OCI-LY1 (cell line): ENCODE measurements around the gene GDI1.

ENCODE experiments used
- H2AFZ ChIP-seq: fragments of 200-600 bp; sonication (generic), shearing (Covaris generic); 2 replicates; pipeline ENCODE4 v1.6.0; 2014; ENCODE audit warnings: antibody characterized with exemption, mild to moderate bottlenecking, low read length
- H3F3A ChIP-seq: fragments of 200-600 bp; sonication (generic), shearing (Covaris generic); 2 replicates; pipeline ENCODE4 v1.6.0; 2014; ENCODE audit warnings: mild to moderate bottlenecking, antibody characterized with exemption, low read length, moderate library complexity; ENCODE audit not compliant: insufficient read depth
- H3K27ac ChIP-seq: fragments of 200-600 bp; sonication (generic); 2 replicates; pipeline ENCODE4 v1.5.1; 2014; ENCODE audit warnings: low read length, mixed run types, mild to moderate bottlenecking, low read depth; ENCODE audit not compliant: poor library complexity, severe bottlenecking
- H3K27me3 ChIP-seq: fragments of 200-600 bp; sonication (generic); 2 replicates; pipeline ENCODE4 v1.6.0; 2014; ENCODE audit warnings: antibody characterized with exemption, mild to moderate bottlenecking, low read length, moderate library complexity; ENCODE audit not compliant: insufficient read depth
- H3K36me3 ChIP-seq: fragments of 200-600 bp; sonication (generic); 2 replicates; pipeline ENCODE4 v1.6.1; 2014; ENCODE audit warnings: mild to moderate bottlenecking, antibody characterized with exemption, low read length, moderate library complexity, mixed read lengths; ENCODE audit not compliant: insufficient read depth
- H3K4me1 ChIP-seq: fragments of 200-600 bp; sonication (generic); 2 replicates; pipeline ENCODE4 v1.5.1; 2014; ENCODE audit warnings: mild to moderate bottlenecking, low read length, moderate library complexity; ENCODE audit not compliant: insufficient read depth, severe bottlenecking
- H3K4me2 ChIP-seq: fragments of 200-600 bp; sonication (generic), shearing (Covaris generic); 2 replicates; pipeline ENCODE4 v1.6.1; 2014; ENCODE audit warnings: low read length
- H3K4me3 ChIP-seq: fragments of 200-600 bp; sonication (generic); 2 replicates; pipeline ENCODE4 v1.5.1; 2014; ENCODE audit warnings: low read length, low read depth, mild to moderate bottlenecking, mixed read lengths; ENCODE audit not compliant: poor library complexity, severe bottlenecking
- H3K79me2 ChIP-seq: fragments of 200-600 bp; shearing (Covaris generic); 2 replicates; pipeline ENCODE4 v1.6.1; 2016; ENCODE audit warnings: mixed run types, low read length, mixed read lengths; ENCODE audit not compliant: insufficient read depth
- H3K9ac ChIP-seq: fragments of 200-600 bp; sonication (generic), shearing (Covaris generic); 2 replicates; pipeline ENCODE4 v1.6.1; 2014; ENCODE audit warnings: mild to moderate bottlenecking, low read length, mixed read lengths
- H3K9me2 ChIP-seq: fragments of 200-600 bp; sonication (generic), shearing (Covaris generic); 2 replicates; pipeline ENCODE4 v1.6.1; 2014; ENCODE audit warnings: low read depth, mild to moderate bottlenecking, low read length, mixed read lengths
- H3K9me3 ChIP-seq: fragments of 200-600 bp; shearing (Covaris generic); 2 replicates; pipeline ENCODE4 v1.6.1; 2014; ENCODE audit warnings: low read length, mixed read lengths
- H4K20me1 ChIP-seq: fragments of 200-600 bp; sonication (generic), shearing (Covaris generic); 2 replicates; pipeline ENCODE4 v1.6.0; 2016; ENCODE audit warnings: mild to moderate bottlenecking, low read length; ENCODE audit not compliant: insufficient read depth
- EZH2 ChIP-seq: fragments of 200-600 bp; sonication (generic), shearing (Covaris generic); IDR thresholded peaks from 2 replicates; pipeline ENCODE4 v1.8.0; 2017; ENCODE audit warnings: borderline replicate concordance, mixed run types, mild to moderate bottlenecking, antibody characterized with exemption, low read length, moderate library complexity, mixed read lengths
- TF ChIP-seq, protein P1 (sequence below): fragments of 200-600 bp; sonication (generic), shearing (Covaris generic); IDR thresholded peaks from 2 replicates; pipeline ENCODE4 v1.5.1; 2017; ENCODE audit warnings: mild to moderate bottlenecking, antibody characterized with exemption, low read length, moderate library complexity, mixed read lengths

GDI1 gene

DNA sequence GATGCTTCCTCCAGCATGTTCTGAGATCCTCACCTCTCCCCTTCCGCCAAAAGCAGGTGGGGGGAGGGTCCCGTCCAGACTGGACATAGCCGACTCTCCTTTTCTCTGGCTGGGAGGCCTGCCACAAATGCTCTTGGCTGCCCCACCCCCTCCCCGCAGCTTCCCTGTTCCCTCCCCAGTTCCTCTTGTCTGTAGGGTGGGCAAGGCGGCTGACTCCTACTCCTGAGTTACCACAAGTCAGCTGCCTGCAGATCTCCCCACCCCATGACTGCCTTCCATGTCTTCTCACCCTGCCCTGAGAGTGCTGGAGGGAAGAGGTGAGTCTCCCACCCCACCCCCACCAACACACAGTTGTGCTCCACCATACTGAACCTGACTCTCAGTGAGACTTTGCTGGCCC lies 5.6 kb upstream of the GDI1 start:
- H3K9ac ChIP-seq: no peak overlapping the region
- no peaks in the 10 kb centered on the region for H3K9me2 ChIP-seq
- H3K79me2 ChIP-seq: no peaks in the 10 kb centered on the region
- H3F3A ChIP-seq: no peaks in the 10 kb centered on the region
- H3K4me1 ChIP-seq: peaks cover 22% of the 10 kb centered on the region
- H3K9me3 ChIP-seq: no peaks in the 10 kb centered on the region
- H2AFZ ChIP-seq: no peak overlapping the region
- H3K4me3 ChIP-seq: no peak overlapping the region
- H3K27me3 ChIP-seq: no peaks in the 10 kb centered on the region
- no peak overlapping the region for H3K27ac ChIP-seq
- TF ChIP-seq, protein P1, sequence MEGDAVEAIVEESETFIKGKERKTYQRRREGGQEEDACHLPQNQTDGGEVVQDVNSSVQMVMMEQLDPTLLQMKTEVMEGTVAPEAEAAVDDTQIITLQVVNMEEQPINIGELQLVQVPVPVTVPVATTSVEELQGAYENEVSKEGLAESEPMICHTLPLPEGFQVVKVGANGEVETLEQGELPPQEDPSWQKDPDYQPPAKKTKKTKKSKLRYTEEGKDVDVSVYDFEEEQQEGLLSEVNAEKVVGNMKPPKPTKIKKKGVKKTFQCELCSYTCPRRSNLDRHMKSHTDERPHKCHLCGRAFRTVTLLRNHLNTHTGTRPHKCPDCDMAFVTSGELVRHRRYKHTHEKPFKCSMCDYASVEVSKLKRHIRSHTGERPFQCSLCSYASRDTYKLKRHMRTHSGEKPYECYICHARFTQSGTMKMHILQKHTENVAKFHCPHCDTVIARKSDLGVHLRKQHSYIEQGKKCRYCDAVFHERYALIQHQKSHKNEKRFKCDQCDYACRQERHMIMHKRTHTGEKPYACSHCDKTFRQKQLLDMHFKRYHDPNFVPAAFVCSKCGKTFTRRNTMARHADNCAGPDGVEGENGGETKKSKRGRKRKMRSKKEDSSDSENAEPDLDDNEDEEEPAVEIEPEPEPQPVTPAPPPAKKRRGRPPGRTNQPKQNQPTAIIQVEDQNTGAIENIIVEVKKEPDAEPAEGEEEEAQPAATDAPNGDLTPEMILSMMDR: no peak
- no peak for TF ChIP-seq EZH2
- H4K20me1 ChIP-seq: no peaks in the 10 kb centered on the region
- H3K36me3 ChIP-seq: peaks cover 22% of the 10 kb centered on the region; the same call in 1 of the 2 replicates
- no peak overlapping the region for H3K4me2 ChIP-seq

DNA sequence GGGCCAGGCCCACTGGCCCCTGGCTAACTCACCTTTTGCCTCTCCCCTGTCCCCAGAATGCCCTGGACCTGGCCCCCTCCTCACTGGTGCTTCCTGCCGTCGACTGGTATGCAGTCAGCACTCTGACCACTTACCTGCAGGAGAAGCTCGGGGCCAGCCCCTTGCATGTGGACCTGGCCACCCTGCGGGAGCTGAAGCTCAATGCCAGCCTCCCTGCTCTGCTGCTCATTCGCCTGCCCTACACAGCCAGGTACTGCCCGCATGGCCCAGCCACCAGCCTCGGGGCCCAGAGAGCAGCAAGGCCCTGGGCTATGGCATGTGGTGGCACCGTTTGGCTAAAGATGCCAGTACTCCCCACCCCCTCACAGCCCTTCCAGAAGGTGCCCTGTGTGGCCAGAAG lies 4.7 kb upstream of the GDI1 start:
- no peaks in the 10 kb centered on the region for H3K27me3 ChIP-seq
- H3K4me2 ChIP-seq: no peak overlapping the region
- H3K27ac ChIP-seq: no peak overlapping the region
- H3K36me3 ChIP-seq: peaks cover 22% of the 10 kb centered on the region; the same call in 1 of the 2 replicates
- H3K9ac ChIP-seq: no peak overlapping the region
- H3F3A ChIP-seq: no peaks in the 10 kb centered on the region
- H3K79me2 ChIP-seq: no peaks in the 10 kb centered on the region
- H3K9me3 ChIP-seq: no peaks in the 10 kb centered on the region
- H4K20me1 ChIP-seq: no peaks in the 10 kb centered on the region
- TF ChIP-seq EZH2: no peak
- TF ChIP-seq, protein P1: no peak
- peaks cover 24% of the 10 kb centered on the region for H3K4me1 ChIP-seq
- H3K4me3 ChIP-seq: no peak overlapping the region
- H2AFZ ChIP-seq: no peak overlapping the region
- no peaks in the 10 kb centered on the region for H3K9me2 ChIP-seq

DNA sequence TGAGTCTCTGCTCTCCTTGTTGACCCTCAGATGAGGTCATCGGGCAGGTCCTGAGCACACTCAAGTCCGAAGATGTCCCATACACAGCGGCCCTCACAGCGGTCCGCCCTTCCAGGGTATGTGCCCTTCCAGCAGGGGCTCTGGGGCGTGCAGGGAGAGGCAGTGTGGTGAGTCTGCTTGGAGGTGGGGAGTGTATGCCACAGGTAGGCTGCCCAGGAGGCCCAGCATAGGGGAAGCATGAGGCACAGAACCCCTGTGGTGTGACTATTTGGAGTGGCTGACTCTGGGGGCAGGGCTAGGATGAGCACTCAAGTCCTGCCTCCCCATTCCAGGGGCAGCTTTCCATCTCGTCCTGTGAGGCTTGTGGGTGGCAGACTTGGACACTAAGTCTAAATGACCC lies 3.3 kb upstream of the GDI1 start:
- H2AFZ ChIP-seq: no peak overlapping the region
- TF ChIP-seq, protein P1: no peak
- no peak for TF ChIP-seq EZH2
- H3K27me3 ChIP-seq: no peaks in the 10 kb centered on the region
- H3K79me2 ChIP-seq: peaks cover 7% of the 10 kb centered on the region; the same call in 1 of the 2 replicates
- H3K27ac ChIP-seq: no peak overlapping the region
- no peaks in the 10 kb centered on the region for H3K9me2 ChIP-seq
- H3K4me1 ChIP-seq: peaks cover 27% of the 10 kb centered on the region
- peaks cover 22% of the 10 kb centered on the region for H3K36me3 ChIP-seq
- H3K4me3 ChIP-seq: no peak overlapping the region
- no peak overlapping the region for H3K9ac ChIP-seq
- H3K9me3 ChIP-seq: no peaks in the 10 kb centered on the region
- H4K20me1 ChIP-seq: no peaks in the 10 kb centered on the region
- H3F3A ChIP-seq: no peaks in the 10 kb centered on the region
- H3K4me2 ChIP-seq: no peak overlapping the region
